Measurements from ENCODE around the gene KATNAL2.
"Not testable (repeated sequence)": the region's sequence is repeated elsewhere in the genome, so short reads cannot be mapped to it uniquely, and the experiment has no call there.

The KATNAL2 gene

GRCh38 chr18:46939998-46940571, 22.7 kb downstream of the KATNAL2 start:
- DNase-seq, result peak; percentile 5

- DNase-seq, result no peak
Measured at GRCh38 chr18:46942646-46943045, 25.2 kb downstream of the KATNAL2 start.

- DNase-seq, result peak; percentile 80
Measured at GRCh38 chr18:46946656-46947282, 29.4 kb downstream of the KATNAL2 start.

GRCh38 chr18:46950064-46950656, 32.8 kb downstream of the KATNAL2 start:
- DNase-seq, result no peak

- DNase-seq, result no peak
Measured at GRCh38 chr18:46953195-46953594, 35.8 kb downstream of the KATNAL2 start.

GRCh38 chr18:46958209-46958608, 40.8 kb downstream of the KATNAL2 start:
- no peak for DNase-seq

GRCh38 chr18:46963656-46964578, 46.5 kb downstream of the KATNAL2 start:
- not testable (repeated sequence) for DNase-seq

- DNase-seq, result not testable (repeated sequence)
Measured at GRCh38 chr18:46964579-46965293, 47.3 kb downstream of the KATNAL2 start.

GRCh38 chr18:46966266-46966665, 48.9 kb downstream of the KATNAL2 start:
- DNase-seq, result not testable (repeated sequence)

- DNase-seq, result not testable (repeated sequence)
Measured at GRCh38 chr18:46969551-46969950, 52.1 kb downstream of the KATNAL2 start.

GRCh38 chr18:47019870-47020269, 102.5 kb downstream of the KATNAL2 start:
- not testable (repeated sequence) for DNase-seq

- DNase-seq, result not testable (repeated sequence)
Measured at GRCh38 chr18:47020757-47021156, 103.4 kb downstream of the KATNAL2 start.

- not testable (repeated sequence) for DNase-seq
Measured at GRCh38 chr18:47022821-47023220, 105.4 kb downstream of the KATNAL2 start.

- not testable (repeated sequence) for DNase-seq
Measured at GRCh38 chr18:47023769-47024465, 106.5 kb downstream of the KATNAL2 start.

GRCh38 chr18:47025557-47026174, 108.3 kb downstream of the KATNAL2 start:
- not testable (repeated sequence) for DNase-seq

GRCh38 chr18:47028738-47029137, 111.3 kb downstream of the KATNAL2 start:
- not testable (repeated sequence) for DNase-seq

GRCh38 chr18:47029684-47030353, 112.4 kb downstream of the KATNAL2 start:
- not testable (repeated sequence) for DNase-seq

GRCh38 chr18:47030887-47031286, 113.5 kb downstream of the KATNAL2 start:
- DNase-seq, result not testable (repeated sequence)

- DNase-seq, result no peak
Measured at GRCh38 chr18:47032945-47033344, 115.5 kb downstream of the KATNAL2 start.

- not testable (repeated sequence) for DNase-seq
Measured at GRCh38 chr18:47034591-47034990, 117.2 kb downstream of the KATNAL2 start.

Measured in fibroblast of skin of abdomen (primary cell).